HK-2 (cell line): ENCODE data around the gene FLT4.

Source experiments
- DNase-seq: peaks from one replicate; pipeline ENCODE4 v3.0.0-alpha.2; 2018; ENCODE audit not compliant: unreplicated experiment

FLT4 gene

DNA sequence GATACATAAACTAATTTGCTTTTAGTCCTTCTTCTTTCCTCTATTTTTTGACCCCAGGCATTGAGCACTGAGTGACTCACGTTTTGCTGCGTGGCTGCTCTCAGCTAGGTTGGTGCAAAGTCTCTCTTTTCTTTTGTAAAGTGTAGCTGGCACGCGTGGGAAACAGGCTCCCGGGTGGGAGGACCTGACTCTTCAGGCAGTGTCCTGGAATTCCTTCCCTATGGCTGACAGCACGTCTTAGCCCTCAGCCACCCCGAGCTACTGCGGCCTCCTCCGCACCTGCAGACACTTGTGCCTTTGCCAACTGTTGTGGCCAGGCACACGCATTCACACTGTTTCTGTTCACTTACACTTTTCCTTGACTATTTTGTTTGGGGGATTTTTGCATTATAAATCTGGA is 57.2 kb downstream of the FLT4 start:
- DNase-seq: no peak

- no peak for DNase-seq
These were observed 58.0 kb downstream of the FLT4 start, which contains the start of gene SCGB3A1 for GRCh38 chr5:180591311-180591887. Gene SCGB3A1 (minus strand): TSS chr5:180591499. CDS start chr5:180591462, 37 bp downstream.

DNA sequence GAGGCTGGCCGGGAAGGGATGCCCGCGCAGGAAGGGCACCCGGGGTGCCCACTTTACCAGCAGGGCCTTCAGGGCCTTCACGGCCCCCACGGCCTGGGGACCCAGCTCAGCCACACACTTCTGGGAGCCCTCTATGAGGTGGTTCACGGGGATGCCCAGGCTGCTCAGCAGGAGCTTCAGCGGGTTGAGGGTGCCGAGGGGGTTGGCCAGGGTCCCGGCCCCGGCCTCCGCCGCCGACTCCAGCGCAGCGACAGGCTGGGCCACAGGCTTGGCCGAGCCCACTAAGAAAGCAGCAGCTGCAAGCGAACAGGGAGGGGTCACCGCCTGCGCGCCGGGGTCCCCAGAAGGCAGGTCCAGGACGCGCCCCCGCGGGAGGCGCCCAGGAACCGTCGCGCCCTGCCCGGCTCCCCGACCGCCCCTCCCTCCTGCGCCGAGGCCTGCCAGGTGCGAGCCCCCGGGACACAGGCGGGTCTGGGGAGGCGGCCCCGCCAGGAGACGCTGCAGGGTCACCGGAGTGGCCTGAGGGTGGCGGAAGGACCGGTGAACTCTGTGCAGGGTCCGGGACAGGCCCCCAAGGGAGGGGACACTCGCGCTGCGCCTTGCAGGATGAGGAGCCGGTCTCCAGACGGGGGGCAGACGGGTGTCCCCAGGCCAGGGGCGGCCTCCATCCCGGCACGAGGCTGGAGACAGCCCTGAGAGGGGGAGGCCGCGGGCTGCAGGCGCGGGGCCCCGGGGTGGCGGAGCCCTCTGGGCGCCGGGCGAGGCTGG is 58.7 kb downstream of the FLT4 start:
- DNase-seq: no peak

DNA sequence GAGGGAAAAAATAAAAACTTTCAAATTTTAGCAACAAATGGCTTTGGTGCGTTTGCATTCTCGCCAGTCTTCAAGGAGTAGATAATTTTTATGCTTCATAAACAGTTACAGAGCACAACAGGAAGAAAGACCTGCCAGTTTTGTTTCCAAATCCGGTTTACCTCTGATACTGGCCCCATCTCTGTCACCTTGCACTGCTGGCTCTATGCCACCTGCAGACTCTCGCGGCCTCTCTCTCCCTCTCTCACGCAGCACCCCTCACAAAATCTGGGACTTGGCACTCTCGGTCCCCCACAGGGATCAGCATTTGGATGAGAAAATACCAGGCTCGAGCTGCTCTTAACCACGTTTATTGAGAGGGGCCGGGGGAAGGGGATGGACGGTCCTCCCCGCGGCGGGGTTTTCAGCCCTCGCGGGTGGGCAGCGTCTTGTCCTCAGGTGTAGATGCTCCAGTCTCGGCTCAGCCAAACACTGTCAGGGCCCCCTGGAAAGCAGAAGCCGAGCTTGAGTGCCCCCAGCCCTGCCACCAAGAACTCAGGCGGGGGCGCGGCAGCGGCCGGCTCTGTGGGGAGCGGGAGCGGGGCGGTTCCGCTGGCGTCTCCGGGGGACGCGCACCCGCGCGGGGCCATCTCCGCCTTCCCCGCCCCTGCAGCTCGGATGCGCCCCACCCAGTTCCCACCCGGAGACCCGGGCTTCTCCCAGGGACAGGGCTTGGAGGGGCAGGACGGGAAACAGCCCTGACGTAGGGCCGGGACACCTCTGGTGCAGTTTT is 59.4 kb downstream of the FLT4 start:
- DNase-seq: no peak

DNA sequence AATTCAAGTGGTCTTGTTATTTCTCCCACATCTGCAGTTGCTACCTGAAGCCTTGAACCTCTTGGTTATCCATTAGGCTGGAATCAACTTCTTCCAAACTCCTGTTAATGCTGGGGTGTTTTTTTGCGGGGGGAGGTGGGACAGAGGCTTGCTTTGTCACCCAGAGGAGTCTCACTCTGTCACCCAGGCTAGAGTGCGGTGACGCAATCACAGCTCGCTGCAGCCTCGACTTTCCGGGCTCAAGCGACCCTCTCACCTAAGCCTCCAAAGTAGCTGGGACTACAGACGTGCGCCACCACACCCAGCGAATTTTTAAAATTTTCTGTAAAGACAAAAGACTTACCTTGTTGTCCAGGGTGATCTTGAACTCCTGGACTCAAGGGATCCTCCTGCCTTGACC is 62.5 kb downstream of the FLT4 start:
- DNase-seq: no peak

- no peak for DNase-seq
These were observed 63.2 kb downstream of the FLT4 start for GRCh38 chr5:180586204-180586603.

DNA sequence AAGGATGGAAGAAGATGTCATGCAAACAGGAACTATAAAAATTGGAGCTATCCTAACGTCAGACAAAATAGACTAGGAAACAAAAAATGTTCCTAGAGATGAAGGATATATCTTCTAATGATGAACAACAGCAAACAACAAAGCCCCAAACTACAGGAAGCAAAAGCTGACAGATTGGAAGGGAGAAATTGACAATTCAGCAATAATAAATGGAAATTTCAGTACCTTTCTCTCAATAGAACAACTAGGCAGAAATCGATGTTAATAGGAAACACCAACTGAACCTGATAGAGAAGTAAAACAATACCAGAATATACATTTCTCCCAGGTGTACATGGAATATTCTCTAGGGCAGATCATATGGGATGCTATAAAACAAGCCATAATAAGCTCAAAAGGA is 65.7 kb downstream of the FLT4 start:
- no peak for DNase-seq

- no peak for DNase-seq
These were observed 68.7 kb downstream of the FLT4 start for GRCh38 chr5:180580681-180581080.

DNA sequence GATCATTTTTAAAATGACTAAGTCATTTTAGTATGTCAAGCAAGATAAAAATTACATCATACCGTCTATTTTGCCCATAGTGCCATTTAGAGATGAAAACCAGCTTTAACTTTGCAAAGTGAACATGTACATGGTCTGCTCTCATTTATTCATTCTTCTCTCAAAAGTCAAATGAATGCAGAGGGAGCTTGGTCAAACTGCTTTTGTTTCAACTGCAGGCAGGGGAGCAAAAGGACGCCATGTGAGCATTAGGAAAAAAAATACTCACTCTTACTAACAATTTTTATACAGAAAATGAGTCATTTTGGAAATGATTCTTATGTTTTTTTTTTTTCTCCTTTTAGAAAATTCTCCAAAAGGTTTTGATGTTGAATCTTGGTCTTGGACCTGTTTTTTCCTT is 73.8 kb downstream of the FLT4 start:
- no peak for DNase-seq

- DNase-seq: no peak
These were observed 80.5 kb downstream of the FLT4 start for GRCh38 chr5:180568914-180569313.

DNA sequence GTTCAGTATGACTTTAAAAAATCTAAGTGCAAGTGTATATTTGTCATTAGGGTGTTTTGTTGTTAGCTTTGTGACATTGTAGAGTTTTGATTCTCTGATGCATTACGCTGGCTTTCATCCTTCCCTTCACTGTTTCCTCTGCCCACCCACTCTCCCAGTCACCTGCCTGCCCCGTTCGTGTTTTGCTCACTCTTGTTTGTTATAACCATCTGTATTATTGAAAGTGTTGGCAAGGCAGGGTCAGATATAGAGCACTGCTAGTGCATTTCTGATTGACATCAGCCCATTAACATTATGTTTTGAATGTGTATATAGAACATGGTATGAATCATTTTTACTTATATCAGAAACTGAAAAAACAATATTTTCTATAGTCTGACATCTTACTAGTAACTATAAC is 85.4 kb downstream of the FLT4 start:
- DNase-seq: no peak

GRCh38 chr5:180558232-180558631 is 91.2 kb downstream of the FLT4 start:
- no peak for DNase-seq

DNA sequence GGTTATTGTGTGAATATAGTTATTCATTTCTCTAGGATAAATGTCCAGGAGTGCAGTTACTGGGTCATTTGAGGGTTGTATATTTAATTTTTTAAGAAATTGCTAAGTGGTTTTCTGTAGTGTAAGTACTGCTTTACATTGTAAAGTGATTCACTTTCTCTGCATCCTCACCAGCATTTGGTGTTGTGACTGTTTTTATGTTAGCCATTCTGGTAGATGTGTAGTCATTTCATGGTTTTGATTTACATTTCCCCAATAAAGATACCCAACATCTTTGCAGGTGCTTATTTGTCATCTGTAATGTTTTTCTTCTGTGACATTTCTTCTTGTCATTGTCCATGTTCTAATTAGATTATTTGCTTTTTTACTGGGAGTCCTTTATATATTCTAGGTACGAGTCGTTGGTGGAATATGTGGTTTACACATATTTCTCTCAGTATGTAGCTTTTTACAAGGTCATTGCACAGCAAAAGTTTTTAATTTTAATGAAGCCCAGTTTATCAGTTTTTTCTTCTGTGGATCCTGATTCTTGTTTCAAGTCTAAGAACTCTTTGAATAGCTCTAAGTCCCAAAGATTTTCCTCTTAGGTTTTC is 92.1 kb downstream of the FLT4 start:
- no peak for DNase-seq

GRCh38 chr5:180555168-180555921 is 94.1 kb downstream of the FLT4 start:
- no peak for DNase-seq

DNA sequence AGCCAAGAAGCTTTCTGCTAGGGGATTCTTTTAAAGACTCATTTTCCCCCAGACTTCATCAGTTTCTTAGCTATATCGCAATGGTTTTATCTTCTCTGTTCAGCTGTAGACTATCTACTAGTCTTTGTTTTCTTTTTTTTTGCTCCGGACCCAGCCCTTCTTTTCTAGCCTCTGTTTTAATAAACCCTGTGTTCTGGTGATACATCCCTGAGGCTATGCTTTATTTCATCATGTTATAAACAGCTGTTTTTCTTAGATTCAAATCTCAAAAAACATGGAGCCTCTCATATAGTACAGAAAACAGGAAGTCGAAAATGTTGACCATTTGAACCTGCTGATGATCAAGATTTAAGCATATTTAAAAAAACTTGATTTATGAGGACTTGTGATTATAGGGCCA is 95.9 kb downstream of the FLT4 start:
- no peak for DNase-seq
